ENCODE data around the gene CLEC2B. TPM values are rescaled to one million over a fixed set of nuclear protein-coding genes. Genes with fewer than 3 reads are reported as not detected.

CLEC2B gene
- total and polyA plus RNA-seq, 4 donors: 2.9 to 4.2 (median 3.1) TPM

DNA sequence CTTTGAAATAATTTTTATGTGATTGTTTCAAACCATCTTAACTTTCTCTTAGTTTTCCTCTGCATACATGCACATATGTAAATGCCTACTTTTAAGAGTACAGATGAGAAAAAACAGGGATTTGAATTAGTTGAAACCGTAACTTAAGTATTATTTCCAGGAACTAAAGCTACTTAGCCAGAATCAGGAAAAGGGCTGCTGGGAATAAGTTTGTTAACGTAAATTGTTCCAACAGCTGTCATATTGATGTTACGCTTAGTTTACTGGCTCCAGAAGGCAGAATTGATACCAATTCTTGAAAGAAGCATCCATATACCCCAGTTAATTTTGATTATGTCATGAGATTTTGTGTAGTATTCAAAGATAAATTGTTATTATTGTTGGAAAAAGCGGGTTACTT lies 59.8 kb downstream of the CLEC2B start:
- TF ChIP-seq, protein P1, sequence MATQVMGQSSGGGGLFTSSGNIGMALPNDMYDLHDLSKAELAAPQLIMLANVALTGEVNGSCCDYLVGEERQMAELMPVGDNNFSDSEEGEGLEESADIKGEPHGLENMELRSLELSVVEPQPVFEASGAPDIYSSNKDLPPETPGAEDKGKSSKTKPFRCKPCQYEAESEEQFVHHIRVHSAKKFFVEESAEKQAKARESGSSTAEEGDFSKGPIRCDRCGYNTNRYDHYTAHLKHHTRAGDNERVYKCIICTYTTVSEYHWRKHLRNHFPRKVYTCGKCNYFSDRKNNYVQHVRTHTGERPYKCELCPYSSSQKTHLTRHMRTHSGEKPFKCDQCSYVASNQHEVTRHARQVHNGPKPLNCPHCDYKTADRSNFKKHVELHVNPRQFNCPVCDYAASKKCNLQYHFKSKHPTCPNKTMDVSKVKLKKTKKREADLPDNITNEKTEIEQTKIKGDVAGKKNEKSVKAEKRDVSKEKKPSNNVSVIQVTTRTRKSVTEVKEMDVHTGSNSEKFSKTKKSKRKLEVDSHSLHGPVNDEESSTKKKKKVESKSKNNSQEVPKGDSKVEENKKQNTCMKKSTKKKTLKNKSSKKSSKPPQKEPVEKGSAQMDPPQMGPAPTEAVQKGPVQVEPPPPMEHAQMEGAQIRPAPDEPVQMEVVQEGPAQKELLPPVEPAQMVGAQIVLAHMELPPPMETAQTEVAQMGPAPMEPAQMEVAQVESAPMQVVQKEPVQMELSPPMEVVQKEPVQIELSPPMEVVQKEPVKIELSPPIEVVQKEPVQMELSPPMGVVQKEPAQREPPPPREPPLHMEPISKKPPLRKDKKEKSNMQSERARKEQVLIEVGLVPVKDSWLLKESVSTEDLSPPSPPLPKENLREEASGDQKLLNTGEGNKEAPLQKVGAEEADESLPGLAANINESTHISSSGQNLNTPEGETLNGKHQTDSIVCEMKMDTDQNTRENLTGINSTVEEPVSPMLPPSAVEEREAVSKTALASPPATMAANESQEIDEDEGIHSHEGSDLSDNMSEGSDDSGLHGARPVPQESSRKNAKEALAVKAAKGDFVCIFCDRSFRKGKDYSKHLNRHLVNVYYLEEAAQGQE (IDR thresholded peaks at IDR 0.05): no peak
- no peak for TF ChIP-seq JUND (IDR thresholded peaks at IDR 0.05)
- no peak for TF ChIP-seq FOXA1 (IDR thresholded peaks at IDR 0.05)
- no peak for TF ChIP-seq ATF3 (IDR thresholded peaks at IDR 0.05)
- no peak for TF ChIP-seq EGR1 (IDR thresholded peaks at IDR 0.05; ENCODE audit: low read depth in 2 of 2)
- no peak for TF ChIP-seq HNF4A (conservative IDR thresholded peaks at IDR 0.05)
- TF ChIP-seq NR2F2 (IDR thresholded peaks at IDR 0.05): no peak
- no peak for TF ChIP-seq RXRA (IDR thresholded peaks at IDR 0.05)
- TF ChIP-seq HNF4G (IDR thresholded peaks at IDR 0.05): no peak
- no peak for TF ChIP-seq YY1 (IDR thresholded peaks at IDR 0.05)
- no peak for TF ChIP-seq SP1 (IDR thresholded peaks at IDR 0.05)
- no peak for TF ChIP-seq RAD21 (IDR thresholded peaks at IDR 0.05)
- TF ChIP-seq FOXA2 (IDR thresholded peaks at IDR 0.05): no peak
- TF ChIP-seq CTCF (IDR thresholded peaks at IDR 0.05; ENCODE audit: low read depth, low read length, missing input control): no peak
- no peak for TF ChIP-seq GABPA (IDR thresholded peaks at IDR 0.05 in 1 of 2, conservative IDR thresholded peaks at IDR 0.05 in 1 of 2)
- no peak for TF ChIP-seq TAF1 (conservative IDR thresholded peaks at IDR 0.05)
- H3K27me3 ChIP-seq (ENCODE audit: control insufficient read depth in 4 of 4, insufficient read depth in 4 of 4, low read length in 3 of 4): no peaks in the 10 kb centered on the region
- H3K27ac ChIP-seq (ENCODE audit: low read depth in 1 of 2, low read length in 2 of 2): no peak overlapping the region
- no peak for DNase-seq (ENCODE audit: low spot score)
- H3K4me1 ChIP-seq (ENCODE audit: control insufficient read depth in 4 of 4, insufficient read depth in 4 of 4, low read length in 3 of 4): peaks cover 0 to 7% (median 3%) of the 10 kb centered on the region in 4 donors
- H3K9me3 ChIP-seq (ENCODE audit: control insufficient read depth in 4 of 4, low read length in 3 of 4): no peaks in the 10 kb centered on the region
- no peak overlapping the region for H3K4me3 ChIP-seq (ENCODE audit: low read depth in 1 of 3, low read length in 3 of 3)
- WGBS: 77% methylated on average over 4 of the region's 4 CpGs
- H3K36me3 ChIP-seq (ENCODE audit: control insufficient read depth in 4 of 4, insufficient read depth in 3 of 4, low read depth in 1 of 4, low read length in 3 of 4): no peaks in the 10 kb centered on the region
- no peak overlapping the region for H3K9ac ChIP-seq (ENCODE audit: low read depth in 1 of 2, low read length in 2 of 2)

GRCh38 chr12:9808504-9808903 lies 60.6 kb downstream of the CLEC2B start:
- no peak for DNase-seq (ENCODE audit: low spot score)
- Histone ChIP-seq H3K9me3 (ENCODE audit: control insufficient read depth in 4 of 4, low read length in 3 of 4) (no peaks in the 10 kb centered on the region), H3K27ac (ENCODE audit: low read depth in 1 of 2, low read length in 2 of 2) (no peak overlapping the region), H3K4me1 (ENCODE audit: control insufficient read depth in 4 of 4, insufficient read depth in 4 of 4, low read length in 3 of 4) (peaks cover 0 to 2% (median 0%) of the 10 kb centered on the region in 4 donors), H3K27me3 (ENCODE audit: control insufficient read depth in 4 of 4, insufficient read depth in 4 of 4, low read length in 3 of 4) (no peaks in the 10 kb centered on the region), H3K36me3 (ENCODE audit: control insufficient read depth in 4 of 4, insufficient read depth in 3 of 4, low read depth in 1 of 4, low read length in 3 of 4) (no peaks in the 10 kb centered on the region), H3K4me3 (ENCODE audit: low read depth in 1 of 3, low read length in 3 of 3) (no peak overlapping the region), H3K9ac (ENCODE audit: low read depth in 1 of 2, low read length in 2 of 2) (no peak overlapping the region)
- 70% methylated on average over 3 of the region's 3 CpGs for WGBS
- TF ChIP-seq TAF1 (conservative IDR thresholded peaks at IDR 0.05) (no peak), FOXA2 (IDR thresholded peaks at IDR 0.05) (no peak), FOXA1 (IDR thresholded peaks at IDR 0.05) (no peak), YY1 (IDR thresholded peaks at IDR 0.05) (no peak)
